HG02763 (cell line): ENCODE measurements around the gene OPCML.
"Not testable (repeated sequence)": the region's sequence is repeated elsewhere in the genome, so short reads cannot be mapped to it uniquely, and the experiment has no call there.

Experiments
- ATAC-seq: cut with Tn5 transposase; IDR thresholded peaks from one replicate; pipeline ENCODE4 v1.9.1; 2021; ENCODE audit warnings: mild to moderate bottlenecking, moderate library complexity; ENCODE audit not compliant: unreplicated experiment

The OPCML gene

DNA sequence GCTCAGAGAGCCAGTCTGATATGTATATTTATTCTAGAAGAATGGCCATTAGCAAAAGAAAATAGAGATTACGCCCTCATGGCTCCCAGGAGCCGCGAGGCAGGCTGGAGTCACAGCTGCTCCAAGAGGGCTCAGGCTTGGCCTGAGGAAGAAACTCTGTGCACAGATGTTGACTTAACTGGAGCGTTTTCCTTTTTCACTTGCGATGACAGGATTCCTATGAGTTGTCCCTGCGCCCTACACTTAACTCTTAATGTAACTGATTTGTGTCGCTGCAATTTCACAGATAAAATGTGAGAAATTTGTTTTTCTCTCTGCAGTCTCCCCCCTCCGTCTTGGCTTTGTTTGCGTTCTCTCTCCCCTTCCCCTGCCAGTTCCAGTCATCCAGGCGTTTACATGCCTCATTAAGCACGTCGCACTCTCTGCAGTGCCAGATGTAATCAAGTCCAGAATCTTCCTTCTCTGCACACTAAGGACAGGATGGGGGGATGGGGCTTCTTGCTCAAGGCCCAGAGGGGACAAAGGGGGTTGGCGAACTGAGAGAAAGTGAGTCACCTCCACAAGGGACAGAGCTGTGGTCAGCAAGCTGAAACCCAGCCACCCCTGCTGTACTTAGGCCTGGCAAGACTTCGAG lies 1101.8 kb downstream of the OPCML start:
- no peak for ATAC-seq

DNA sequence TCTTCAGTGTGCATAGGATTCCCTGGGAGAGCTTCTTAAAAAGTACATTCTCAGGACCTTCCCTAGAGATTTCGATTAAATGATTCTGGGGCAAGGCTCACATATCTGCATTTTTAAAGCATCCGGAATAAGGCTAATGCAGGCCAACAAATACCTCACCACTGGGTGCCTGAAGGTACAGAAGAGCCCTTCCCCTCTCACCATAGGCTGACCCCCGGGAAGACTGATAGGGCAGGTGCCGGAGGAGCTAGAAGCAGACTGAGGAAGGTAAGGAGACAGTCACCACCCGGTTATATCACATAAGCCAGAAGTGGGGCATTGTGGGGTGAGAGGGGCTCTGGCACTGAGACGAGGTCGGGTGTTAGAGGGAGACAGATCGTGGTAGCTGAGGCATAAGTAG lies 1102.6 kb downstream of the OPCML start:
- no peak for ATAC-seq

DNA sequence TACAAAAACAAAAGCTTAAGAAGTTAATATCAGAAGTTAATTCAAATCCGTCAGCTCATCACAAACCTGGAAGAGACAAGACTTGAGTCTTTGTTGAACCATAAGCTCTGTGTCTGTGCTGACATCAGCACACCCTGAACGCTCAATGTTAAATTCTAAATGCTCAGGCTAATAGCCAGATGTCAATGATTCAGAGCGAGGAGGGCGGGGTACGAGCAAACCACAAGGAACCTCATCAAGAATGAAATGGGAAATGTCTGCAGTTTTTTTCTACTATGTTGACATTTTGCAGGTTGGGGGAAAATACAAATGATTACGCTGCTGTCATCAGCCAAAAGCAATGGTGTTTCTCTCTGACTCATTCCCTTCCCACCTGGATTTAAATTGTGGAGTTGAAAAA lies 1104.7 kb downstream of the OPCML start:
- no peak for ATAC-seq

DNA sequence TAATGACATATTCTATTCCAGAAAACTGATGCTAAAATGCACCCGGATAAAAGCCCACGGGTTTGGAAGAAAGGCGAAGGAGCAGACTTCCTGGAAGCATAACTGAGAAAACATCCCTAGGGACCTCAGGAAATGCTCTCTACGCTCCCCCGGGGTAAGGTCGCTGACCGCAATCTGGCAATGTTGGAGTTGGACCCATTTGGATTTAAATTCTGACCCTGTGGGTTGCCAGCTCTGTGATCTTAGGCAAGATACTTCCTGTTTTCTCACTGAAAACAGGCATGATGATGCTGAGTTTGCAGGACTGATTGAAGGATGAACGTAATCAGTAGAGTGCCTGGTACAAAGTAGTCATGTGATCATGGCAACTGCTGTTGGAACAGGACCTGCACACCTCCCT lies 1107.9 kb downstream of the OPCML start:
- ATAC-seq, result no peak

DNA sequence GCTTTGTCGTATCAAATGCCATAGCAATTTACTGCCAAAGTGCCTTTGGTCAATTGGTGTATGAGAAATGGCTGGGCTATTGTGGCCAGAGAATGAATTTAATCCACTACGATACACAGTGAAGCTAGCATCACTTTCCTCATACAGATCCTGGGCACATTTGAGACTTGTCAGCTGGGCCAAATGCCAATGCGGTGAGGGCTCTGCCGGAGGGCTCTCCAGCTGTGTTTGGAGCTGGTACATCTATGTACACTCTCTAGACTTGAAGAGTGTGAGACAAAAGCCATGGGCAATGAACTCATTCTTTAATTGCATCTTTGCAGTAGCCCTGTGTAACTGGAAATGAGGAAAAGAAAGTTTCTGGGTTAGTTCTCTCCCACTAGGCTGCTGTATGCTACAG lies 1109.0 kb downstream of the OPCML start:
- no peak for ATAC-seq

DNA sequence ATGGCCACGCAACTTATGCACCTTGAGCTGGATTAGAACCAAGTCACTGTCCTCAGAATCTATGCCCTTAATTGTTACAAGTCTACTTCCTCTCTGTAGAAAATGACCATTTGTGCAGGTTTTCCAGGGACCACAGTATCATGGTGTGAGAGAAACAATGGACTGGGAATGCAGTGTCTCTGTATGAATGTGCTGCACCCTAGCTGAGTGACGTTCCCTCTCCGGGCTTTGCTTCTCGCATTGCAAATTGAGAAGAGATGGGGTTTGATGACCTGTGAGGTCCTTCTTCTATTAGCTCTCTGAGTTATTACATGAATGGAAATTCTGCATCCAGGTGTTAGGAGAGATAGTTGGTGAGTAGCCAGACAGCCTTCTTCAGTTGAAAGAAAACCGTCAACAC lies 1109.6 kb downstream of the OPCML start:
- ATAC-seq, result no peak

DNA sequence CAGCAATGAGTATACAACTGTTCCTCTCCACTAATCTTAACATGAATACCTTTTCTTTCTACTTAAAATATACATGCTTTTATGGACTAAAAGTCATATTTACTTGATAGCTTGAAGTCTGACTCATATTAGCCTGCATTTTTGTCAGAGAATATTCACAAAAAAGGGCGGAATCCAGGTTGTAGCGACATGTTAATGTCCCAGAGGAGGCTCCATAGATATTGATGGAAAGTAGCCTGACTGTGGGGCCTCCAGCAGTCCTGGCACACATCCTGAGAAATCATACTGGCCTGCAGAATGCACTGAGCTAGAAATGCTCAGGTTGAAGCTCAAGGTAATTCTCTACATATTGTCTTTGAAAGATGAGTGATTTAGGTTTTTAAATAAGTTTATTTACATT lies 1110.7 kb downstream of the OPCML start:
- no peak for ATAC-seq

DNA sequence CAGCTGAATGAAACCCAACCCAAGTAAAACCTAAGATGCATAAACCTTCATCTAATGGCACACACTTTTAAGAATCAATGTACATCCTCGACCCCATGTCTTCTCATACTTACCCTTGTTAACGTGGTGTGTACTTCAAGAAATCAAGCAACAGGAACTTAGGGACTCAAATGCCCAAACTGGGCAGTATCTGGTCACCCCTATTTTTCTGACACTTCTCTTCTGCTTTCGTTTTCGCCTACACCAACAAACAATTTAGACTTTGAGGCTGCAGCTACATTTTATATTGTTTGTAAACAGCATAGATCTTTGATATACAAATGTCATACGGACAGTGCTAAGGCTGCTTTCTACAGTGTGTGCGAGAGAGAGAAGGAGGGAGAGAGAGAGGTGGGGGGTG lies 1117.8 kb downstream of the OPCML start:
- no peak for ATAC-seq

DNA sequence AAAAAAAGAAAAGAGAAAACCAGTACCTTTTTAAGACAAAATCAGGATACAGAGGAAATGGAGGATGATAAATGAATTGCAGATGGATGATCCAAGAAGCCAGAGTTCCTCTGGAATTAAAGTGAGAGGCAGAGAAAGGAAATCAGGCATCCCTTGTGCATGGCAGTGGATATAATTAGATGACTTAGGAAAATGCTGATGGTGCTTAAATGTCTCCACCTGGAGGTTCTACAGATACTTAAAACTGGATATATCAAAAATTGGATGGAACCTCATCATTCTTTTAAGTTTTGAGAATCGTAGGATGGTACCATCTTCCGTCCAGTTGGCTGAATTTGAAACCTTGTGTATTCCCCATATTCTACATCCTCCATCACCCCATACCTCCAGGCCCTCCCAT lies 1121.9 kb downstream of the OPCML start:
- ATAC-seq, result no peak

DNA sequence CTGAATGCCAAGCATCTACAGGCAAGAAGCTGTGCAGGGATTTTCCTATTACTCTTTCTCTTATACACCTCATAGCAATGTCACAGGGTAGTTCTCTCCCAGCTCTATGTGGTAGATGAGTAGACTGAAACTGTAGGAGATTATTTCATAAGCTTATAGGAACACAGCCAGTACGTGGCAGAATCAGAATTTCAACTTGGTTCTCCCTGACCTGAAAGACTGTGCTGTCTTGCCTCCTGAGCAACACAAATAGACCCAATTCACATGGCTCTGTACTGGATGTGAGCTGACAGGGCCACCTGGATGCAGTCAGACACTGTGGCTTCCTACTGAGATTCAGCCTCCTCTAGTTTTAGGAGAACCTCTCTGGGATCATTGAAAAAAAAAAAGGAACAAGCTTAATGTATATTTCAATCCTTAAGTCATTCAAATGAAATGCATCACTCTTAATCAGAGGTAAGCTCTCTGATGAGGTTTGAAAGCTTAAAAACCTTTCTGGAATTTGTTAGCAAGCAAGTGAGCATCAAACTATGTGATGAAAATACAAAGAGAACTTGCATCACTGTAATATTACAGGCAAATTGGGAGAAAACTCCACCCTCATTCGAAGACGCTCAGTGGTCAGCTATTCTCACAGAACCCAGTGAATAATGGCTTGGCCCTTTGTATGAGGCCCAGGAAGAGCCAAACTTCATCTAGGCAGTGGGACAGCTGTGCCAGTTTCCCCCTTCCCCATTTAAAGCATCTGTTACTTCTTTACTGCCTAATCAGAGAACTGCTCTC lies 1122.5 kb downstream of the OPCML start:
- no peak for ATAC-seq

DNA sequence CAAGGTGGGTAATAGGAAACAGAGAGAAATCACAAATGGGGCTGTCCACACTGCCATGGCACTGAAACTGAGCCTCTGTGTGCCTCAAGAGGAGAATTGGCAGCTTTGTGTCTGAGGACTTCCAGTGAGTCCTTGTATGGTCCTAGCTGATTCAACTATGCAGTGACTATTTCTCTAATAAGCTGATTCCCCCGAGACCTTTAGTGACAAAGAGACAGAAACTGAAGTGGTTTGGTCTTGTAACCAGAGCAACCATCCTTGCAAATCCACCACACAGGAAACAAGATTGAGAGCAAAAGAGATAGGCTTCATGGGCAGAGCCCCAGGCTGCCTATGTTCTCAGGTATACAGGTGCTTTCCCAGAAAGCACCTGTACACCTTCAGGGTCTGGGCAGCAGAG lies 1123.4 kb downstream of the OPCML start:
- ATAC-seq, result no peak

DNA sequence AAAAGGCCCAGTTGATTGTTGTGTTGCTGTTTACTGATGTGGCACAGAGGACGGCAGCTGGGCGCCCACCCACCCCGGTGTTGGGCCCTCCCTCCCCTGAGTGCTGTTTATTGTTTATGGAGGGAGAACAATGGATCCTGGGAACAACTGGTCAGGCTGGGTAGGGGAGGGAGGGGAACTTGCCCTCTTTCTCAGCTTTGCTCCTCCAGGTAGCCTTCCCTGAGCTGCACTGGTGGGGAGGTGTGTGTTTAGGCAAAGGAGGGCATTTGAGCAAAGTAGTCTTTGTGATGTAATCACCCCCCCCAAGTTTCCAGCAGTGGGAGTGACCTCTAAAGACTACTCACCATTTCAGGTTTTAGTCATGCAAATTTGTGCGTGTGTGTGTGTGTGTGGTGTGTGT lies 1126.6 kb downstream of the OPCML start:
- no peak for ATAC-seq

DNA sequence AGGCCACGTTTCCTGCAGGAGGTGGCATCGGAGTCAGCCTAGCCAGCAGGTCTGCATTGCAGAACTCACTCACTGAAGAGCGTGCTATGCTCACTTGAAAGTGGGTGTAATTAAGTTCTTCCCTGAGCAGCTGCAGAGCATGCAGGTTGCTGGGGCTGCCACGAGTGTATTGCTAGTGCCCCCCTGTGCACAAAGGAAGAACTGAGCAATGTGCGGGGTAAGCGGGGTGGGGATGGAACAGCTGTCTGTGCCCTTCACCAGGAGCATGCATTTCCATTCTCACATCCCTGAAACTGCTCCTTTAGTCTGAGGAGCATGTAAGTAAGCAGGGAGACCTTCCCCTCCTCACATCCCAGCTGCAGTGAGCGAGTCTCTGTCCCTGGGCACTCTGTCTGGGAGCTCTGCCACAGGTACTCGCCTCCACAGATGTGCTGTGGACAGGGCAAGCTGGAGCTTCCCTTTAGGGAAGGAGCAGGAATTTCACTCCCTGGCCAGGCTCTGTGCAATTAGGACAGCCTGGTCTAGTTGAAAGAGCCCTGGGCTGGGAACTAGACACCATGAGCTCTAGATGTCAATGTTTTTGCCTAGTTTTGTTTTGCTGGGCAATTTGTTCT lies 1130.1 kb downstream of the OPCML start:
- ATAC-seq, result no peak

DNA sequence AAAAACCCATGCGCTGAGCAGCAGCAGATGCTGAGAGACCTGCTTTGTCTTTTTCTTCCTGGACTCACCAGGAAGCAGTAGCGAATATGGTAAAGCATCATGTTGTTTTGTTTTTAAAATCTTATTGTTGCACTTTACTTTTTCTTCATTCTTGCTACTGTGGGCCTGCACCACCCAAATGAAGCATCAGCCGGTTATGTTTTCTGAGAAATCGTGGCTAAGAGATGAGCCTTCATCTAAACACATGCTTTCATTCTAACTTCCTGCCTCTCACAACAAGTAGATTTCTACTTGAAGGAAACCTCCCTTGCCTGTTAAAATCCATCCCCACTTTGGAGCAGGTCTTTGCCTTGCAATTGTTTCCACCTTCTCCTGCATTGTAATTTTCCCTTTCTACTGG lies 1136.0 kb downstream of the OPCML start:
- no peak for ATAC-seq

DNA sequence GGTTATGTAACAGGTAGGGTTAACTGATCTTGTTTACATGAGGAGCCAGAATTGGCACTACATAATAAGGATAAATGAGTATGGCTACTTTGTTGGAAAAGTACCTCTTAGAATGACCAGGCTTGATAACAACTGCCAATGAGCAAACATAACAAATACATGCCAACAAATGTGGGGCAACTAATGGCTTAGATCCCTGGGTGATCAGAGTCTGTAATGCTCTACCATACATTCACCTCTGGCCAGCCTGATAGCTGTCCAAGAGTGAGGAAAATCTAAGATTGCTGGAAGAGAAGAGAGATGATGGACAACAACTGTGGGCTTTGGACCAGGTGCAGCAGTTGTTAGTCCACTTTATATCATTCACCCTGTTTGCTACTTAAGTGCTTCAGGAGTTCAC lies 1136.9 kb downstream of the OPCML start:
- no peak for ATAC-seq

DNA sequence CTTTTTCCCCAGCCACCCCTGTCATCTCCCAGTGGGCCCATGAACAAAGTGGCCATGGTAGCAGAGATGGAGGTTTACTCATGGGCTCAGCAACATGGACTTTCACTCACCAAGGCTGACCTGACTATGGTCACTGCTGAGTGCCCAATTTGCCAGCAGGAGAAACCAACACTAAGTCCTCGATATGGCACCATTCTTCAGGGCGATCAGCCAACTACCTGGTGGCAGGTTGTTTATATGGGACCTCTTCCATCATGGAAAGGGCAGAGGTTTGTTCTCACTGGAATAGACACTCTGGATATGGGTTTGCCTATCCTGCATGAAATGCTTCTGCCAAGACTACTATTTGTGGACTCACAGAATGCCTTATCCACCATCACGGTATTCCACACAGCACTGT lies 1152.8 kb downstream of the OPCML start:
- ATAC-seq, result no peak

DNA sequence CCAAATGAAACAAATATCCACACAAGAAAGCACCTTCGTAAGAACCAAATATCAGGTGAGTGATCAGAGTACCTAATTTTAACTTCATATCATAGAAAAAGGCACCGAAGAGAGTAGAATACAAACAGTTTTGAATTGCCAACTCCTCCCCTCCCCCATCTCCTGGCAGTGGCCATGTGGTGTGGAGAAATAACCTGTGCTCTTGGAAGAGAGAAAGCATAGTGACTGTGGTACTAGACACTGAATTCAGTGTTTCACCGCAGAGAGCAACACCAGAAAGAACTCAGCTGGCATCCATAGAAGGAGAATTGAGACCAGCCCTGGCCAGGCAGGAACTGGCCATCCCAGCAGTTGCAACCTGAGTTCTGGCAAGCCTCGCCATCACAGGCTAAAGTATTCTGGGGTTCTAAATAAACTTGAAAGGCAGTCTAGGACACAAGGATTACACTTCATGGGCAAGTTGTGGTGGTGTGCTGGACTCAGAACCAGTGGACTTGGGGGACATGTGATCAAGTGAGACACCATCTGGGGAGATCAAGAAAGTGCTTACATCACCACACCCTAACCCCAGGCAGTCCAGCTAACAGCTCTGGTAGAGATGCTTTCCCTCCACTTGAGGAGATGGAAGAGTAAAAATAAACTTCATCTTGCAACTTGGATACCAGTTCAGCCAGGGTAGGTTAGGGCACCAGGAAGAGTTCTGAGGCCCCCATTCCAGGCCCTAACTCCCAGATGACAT lies 1158.7 kb downstream of the OPCML start:
- ATAC-seq, result no peak

DNA sequence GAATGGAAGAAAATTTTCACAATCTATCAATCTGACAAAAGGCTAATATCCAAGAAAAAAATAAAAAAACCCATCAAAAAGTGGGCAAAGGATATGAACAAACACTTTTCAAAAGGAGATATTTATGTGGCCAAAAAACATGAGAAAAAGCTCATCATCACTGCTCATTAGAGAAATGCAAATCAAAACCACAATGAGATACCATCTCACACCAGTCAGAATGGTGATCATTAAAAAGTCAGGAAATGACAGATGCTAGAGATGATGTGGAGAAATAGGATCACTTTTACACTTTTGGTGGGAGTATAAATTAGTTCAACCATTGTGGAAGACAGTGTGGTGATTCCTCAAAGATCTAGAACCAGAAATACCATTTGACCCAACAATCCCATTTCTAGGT lies 1162.2 kb downstream of the OPCML start:
- ATAC-seq, result not testable (repeated sequence)

DNA sequence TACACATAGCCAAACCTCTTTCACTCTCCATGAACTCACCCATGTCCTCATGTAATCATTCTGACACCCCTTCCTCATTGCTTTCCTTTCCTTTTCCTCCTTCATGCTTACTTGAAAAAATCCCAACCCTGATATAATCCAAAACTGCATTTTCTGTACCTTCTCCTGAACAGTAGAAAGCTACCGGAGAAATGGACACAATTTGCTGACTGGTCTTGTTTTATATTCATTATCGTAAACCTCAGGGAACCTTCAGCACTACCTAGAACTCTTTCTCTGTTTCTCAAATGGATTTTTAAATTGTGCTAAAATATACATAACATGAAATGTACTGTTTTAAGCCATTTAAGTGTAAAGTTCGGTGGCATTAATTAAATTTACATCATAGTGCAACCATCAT lies 1165.0 kb downstream of the OPCML start:
- no peak for ATAC-seq

DNA sequence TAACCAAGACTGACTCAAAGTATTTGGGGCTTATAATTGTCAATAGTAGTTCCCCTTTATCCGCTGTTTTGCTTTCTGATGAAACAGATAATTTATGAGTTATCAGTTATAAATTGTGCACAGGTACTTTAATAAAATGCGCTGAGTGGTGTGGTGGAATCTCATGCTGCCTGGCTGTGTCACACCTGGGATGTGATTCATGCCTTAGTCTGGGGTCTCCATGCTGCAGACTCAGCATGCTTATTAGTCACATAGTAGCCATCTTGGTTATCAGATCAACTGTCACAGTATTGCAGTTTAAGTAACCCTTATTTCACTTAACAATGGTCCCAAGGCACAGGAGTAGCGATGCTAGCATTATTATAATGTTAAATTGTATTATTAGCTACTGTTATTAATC lies 1166.7 kb downstream of the OPCML start:
- ATAC-seq, result no peak
